HCT116 (cell line): Measurements from ENCODE around the gene SHC4. TPM values are rescaled to one million over a fixed set of nuclear protein-coding genes. Genes with fewer than 3 reads are reported as not detected.

ENCODE experiments used
- ATAC-seq: fragments of 200-7000 bp; cut with Tn5 transposase; 2 replicates; pipeline ENCODE4 v1.9.1; 2020; ENCODE audit warnings: mild to moderate bottlenecking, moderate library complexity
- BruUV-seq: library from RNA; stranded (reverse); fragments of 400-500 nt; replicated peaks from 2 replicates; lab custom pipeline; 2021; lab: Mats Ljungman, UMichigan
- CTCF ChIA-PET: fragments of 300-600 bp; sonication (Branson Sonifier 250); formaldehyde crosslinking; loops from one replicate; lab custom pipeline; 2021; ENCODE audit warnings: antibody characterized with exemption; lab: Charles Lee
- POLR2A ChIA-PET: fragments of 300-600, 350-600 bp; sonication (Branson Sonifier 250); formaldehyde crosslinking; loops from one replicate; lab custom pipeline; 2021; ENCODE audit warnings: antibody characterized with exemption; lab: Charles Lee
- RAD21 ChIA-PET, 2 experiments: fragments of 300-600 bp; sonication (Branson Sonifier 250); formaldehyde crosslinking; loops; one replicate each; lab custom pipeline; 2023; ENCODE audit warnings: low total read pairs in 2 of 2; ENCODE audit not compliant: uncharacterized antibody in 2 of 2, unreplicated experiment in 2 of 2, low non-redundant PET in 1 of 2; lab: Charles Lee
- DNase-seq: peaks from one replicate; pipeline ENCODE4 v3.0.0-alpha.2; 2010; ENCODE audit warnings: low read depth, low spot score
- H2AFZ ChIP-seq: fragments of 200-600 bp; shearing (Covaris generic), sonication (generic); 2 replicates; pipeline ENCODE4 v1.6.1; 2017; ENCODE audit warnings: low read depth, mixed run types, mixed read lengths, antibody characterized with exemption, low read length; ENCODE audit not compliant: poor library complexity, severe bottlenecking
- H3K27ac ChIP-seq: 2 replicates; pipeline ENCODE4 v1.5.1; 2012; ENCODE audit warnings: low read depth, low read length
- H3K27me3 ChIP-seq: fragments of 200-600 bp; sonication (generic); 2 replicates; pipeline ENCODE4 v1.6.1; 2016; ENCODE audit warnings: mixed run types, low read length, mixed read lengths; ENCODE audit not compliant: insufficient read depth
- H3K36me3 ChIP-seq, 2 experiments: fragments of 200-500 bp in 1 of 2; fragments of 200-600 bp in 1 of 2; sonication (Bioruptor generic) in 1 of 2; sonication (generic) in 1 of 2; 2 replicates each; pipeline versions ENCODE4 v1.5.1 to v1.6.1; 2014 to 2016; ENCODE audit warnings: low read length in 2 of 2, inconsistent platforms in 1 of 2, mixed read lengths in 1 of 2, mixed run types in 1 of 2; ENCODE audit not compliant: insufficient read depth in 2 of 2, control insufficient read depth in 1 of 2
- H3K4me1 ChIP-seq, 2 experiments: fragments of 200-600 bp in 1 of 2; sonication (generic) in 1 of 2; 2 replicates each; pipeline versions ENCODE4 v1.5.1 to v1.6.1; 2012 to 2017; ENCODE audit warnings: low read length in 2 of 2, inconsistent platforms in 1 of 2, mild to moderate bottlenecking in 1 of 2, mixed read lengths in 1 of 2, mixed run types in 1 of 2, moderate library complexity in 1 of 2; ENCODE audit not compliant: insufficient read depth in 2 of 2, control insufficient read depth in 1 of 2
- H3K4me2 ChIP-seq: fragments of 200-600 bp; sonication (generic); 2 replicates; pipeline ENCODE4 v1.6.1; 2017; ENCODE audit warnings: mixed run types, low read length, mixed read lengths
- H3K4me3 ChIP-seq, 2 experiments: fragments of 200-600 bp in 1 of 2; sonication (generic) in 1 of 2; replicated peaks in 1 of 2; 2 replicates each; pipeline ENCODE4 v1.5.1; 2011 to 2016; ENCODE audit warnings: low read length in 2 of 2, control low read depth in 1 of 2, low read depth in 1 of 2, mild to moderate bottlenecking in 1 of 2, mixed read lengths in 1 of 2, mixed run types in 1 of 2
- H3K79me2 ChIP-seq: fragments of 200-600 bp; sonication (generic); 2 replicates; pipeline ENCODE4 v1.6.1; 2017; ENCODE audit warnings: mild to moderate bottlenecking, mixed run types, low read length, moderate library complexity, mixed read lengths; ENCODE audit not compliant: insufficient read depth
- H3K9ac ChIP-seq: fragments of 200-600 bp; sonication (generic); 2 replicates; pipeline ENCODE4 v1.6.1; 2016; ENCODE audit warnings: low read length, mixed read lengths
- H3K9me2 ChIP-seq: fragments of 200-600 bp; sonication (generic), shearing (Covaris generic); 2 replicates; pipeline ENCODE4 v1.6.1; 2017; ENCODE audit warnings: mixed run types, mild to moderate bottlenecking, moderate library complexity; ENCODE audit not compliant: insufficient read depth
- H3K9me3 ChIP-seq, 2 experiments: fragments of 200-500 bp in 1 of 2; fragments of 200-600 bp in 1 of 2; sonication (Bioruptor generic) in 1 of 2; sonication (generic) in 1 of 2; 2 replicates each; pipeline ENCODE4 v1.6.1; 2014 to 2017; ENCODE audit warnings: low read length in 2 of 2, mixed read lengths in 2 of 2, inconsistent platforms in 1 of 2, low read depth in 1 of 2, mild to moderate bottlenecking in 1 of 2, mixed run types in 1 of 2, moderate library complexity in 1 of 2; ENCODE audit not compliant: control insufficient read depth in 1 of 2, insufficient read depth in 1 of 2
- H4K20me1 ChIP-seq: fragments of 200-600 bp; sonication (generic), shearing (Covaris generic); 2 replicates; pipeline ENCODE4 v1.6.1; 2017; ENCODE audit warnings: mixed run types, mild to moderate bottlenecking, moderate library complexity; ENCODE audit not compliant: insufficient read depth
- ATF3 ChIP-seq: IDR thresholded peaks from 2 replicates; pipeline ENCODE4 v1.6.1; 2012
- CTCF ChIP-seq, 3 experiments: fragments of 200-600 bp in 1 of 3; sonication (generic) in 1 of 3; IDR thresholded peaks in 2 of 3; conservative IDR thresholded peaks in 1 of 3; 2 replicates each; pipeline ENCODE4 v1.5.1; 2012 to 2017; ENCODE audit warnings: low read depth in 2 of 3, low read length in 2 of 3, antibody characterized with exemption in 1 of 3, borderline replicate concordance in 1 of 3, control low read depth in 1 of 3, mild to moderate bottlenecking in 1 of 3, mixed read lengths in 1 of 3, mixed run types in 1 of 3, moderate library complexity in 1 of 3; ENCODE audit not compliant: insufficient read depth in 1 of 3
- EGR1 ChIP-seq: IDR thresholded peaks from 2 replicates; pipeline ENCODE4 v1.6.1; 2012; ENCODE audit warnings: low read depth
- ELF1 ChIP-seq: IDR thresholded peaks from 2 replicates; pipeline ENCODE4 v1.6.1; 2012; ENCODE audit warnings: low read depth, borderline replicate concordance
- EZH2phosphoT487 ChIP-seq: fragments of 200-600 bp; IDR thresholded peaks from 2 replicates; pipeline ENCODE4 v1.6.1; 2018; ENCODE audit warnings: antibody characterized with exemption, borderline replicate concordance
- JUND ChIP-seq: IDR thresholded peaks from 2 replicates; pipeline ENCODE4 v1.6.1; 2012
- POLR2A ChIP-seq: IDR thresholded peaks from 2 replicates; pipeline ENCODE4 v1.7.0; 2011; ENCODE audit warnings: borderline replicate concordance; ENCODE audit not compliant: insufficient read depth, insufficient read length; ENCODE audit errors: extremely low read depth
- RAD21 ChIP-seq: IDR thresholded peaks from 2 replicates; pipeline ENCODE4 v1.6.1; 2012; ENCODE audit warnings: low read depth, mild to moderate bottlenecking
- SRF ChIP-seq: IDR thresholded peaks from 2 replicates; pipeline ENCODE4 v1.6.1; 2012; ENCODE audit warnings: low read depth
- TCF7L2 ChIP-seq: IDR thresholded peaks from 2 replicates; pipeline ENCODE4 v1.7.0; 2011; ENCODE audit warnings: borderline replicate concordance, inconsistent platforms; ENCODE audit not compliant: insufficient read depth, insufficient read length; ENCODE audit errors: extremely low read depth
- YY1 ChIP-seq: IDR thresholded peaks from 2 replicates; pipeline ENCODE4 v1.6.1; 2011; ENCODE audit warnings: low read length, low read depth, moderate library complexity, mild to moderate bottlenecking; ENCODE audit not compliant: insufficient replicate concordance; ENCODE audit errors: extremely low read depth
- ZFX ChIP-seq: fragments of 450-650 bp; IDR thresholded peaks from 2 replicates; pipeline ENCODE4 v1.6.1; 2017
- ZNF274 ChIP-seq: fragments of 200-500 bp; sonication (Bioruptor generic); IDR thresholded peaks from 2 replicates; pipeline ENCODE4 v1.6.1; 2014; ENCODE audit warnings: mild to moderate bottlenecking, low read depth, low read length, inconsistent platforms
- intact Hi-C: fragments of 100-400 bp; cut with micrococcal nuclease; formaldehyde crosslinking; loops from 2 replicates; pipeline ENCODE4 v1.10.0; 2022
- total RNA-seq: library from RNA; stranded (reverse); gene quantifications from one replicate; pipeline ENCODE4 v1.2.1, GENCODE V29; 2021; ENCODE audit not compliant: unreplicated experiment
- TF ChIP-seq, protein P1 (sequence below): IDR thresholded peaks from 2 replicates; pipeline ENCODE4 v1.6.1; 2012
- TF ChIP-seq, protein P2 (sequence below): IDR thresholded peaks from 2 replicates; pipeline ENCODE4 v1.6.1; 2011; ENCODE audit warnings: mild to moderate bottlenecking, low read length, moderate library complexity; ENCODE audit not compliant: insufficient replicate concordance; ENCODE audit errors: extremely low read depth

SHC4 gene
- total RNA-seq, 1 experiment from 2014 or later: 0.44 TPM

DNA sequence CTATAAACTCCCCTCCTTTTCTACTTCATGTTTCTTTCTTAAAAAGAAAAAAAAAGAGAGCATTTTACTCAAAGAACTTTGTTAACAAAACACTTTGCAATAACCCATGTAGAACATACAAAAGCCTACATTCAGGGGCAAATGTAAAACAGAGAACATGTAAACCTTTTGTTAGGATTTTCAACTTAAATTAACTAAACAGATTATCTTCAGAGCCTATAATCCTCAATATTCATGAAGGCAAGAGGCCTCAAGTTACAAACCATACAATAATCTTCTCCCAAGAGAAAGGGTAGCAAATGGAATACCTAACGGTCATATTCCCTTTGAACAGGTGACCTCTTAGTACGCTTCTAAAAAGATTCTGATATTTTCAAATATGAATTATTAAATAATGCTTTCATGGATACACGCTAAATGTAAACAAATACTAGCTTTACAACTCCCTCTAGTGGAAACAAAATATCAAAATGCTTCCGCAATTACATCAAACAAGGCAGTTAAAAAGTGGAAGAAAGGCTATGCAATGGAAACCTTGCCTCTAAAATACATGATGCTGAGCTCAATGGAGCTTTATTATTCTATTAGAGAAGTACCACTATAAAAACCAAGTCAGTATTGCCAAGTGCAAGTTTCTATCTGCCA is 162.8 kb downstream of the SHC4 start:
- H3K9me3 ChIP-seq: no peaks in the 10 kb centered on the region
- no peak for TF ChIP-seq EGR1
- TF ChIP-seq CTCF (IDR thresholded peaks at IDR 0.05 in 2 of 3, conservative IDR thresholded peaks at IDR 0.05 in 1 of 3; ENCODE audit: borderline replicate concordance in 1 of 3, insufficient read depth in 1 of 3, low read depth in 2 of 3, low read length in 2 of 3): peak; percentile 28 to 56 (median 31); a peak in 4 of 6 replicates
- TF ChIP-seq RAD21: peak; percentile 46
- TF ChIP-seq, all 23 proteins: peak for 2
- no peaks in the 10 kb centered on the region for H4K20me1 ChIP-seq
- intact Hi-C loops: loop anchor here (1.0 kb wide), 1 partner anchor 443 kb away; no protein-coding TSS in a partner anchor
- BruUV-seq: no TSS peak
- ChIA-PET POLR2A (no interaction called here), RAD21 (no interaction called here), CTCF (interaction anchor here (0.6 to 3.0 kb wide), 9 partner anchors 9 to 448 kb away, joined by 3 to 24 read pairs (median 6); partner anchors contain the start of gene CEP152)
- ATAC-seq: no peak
- H3K4me3 ChIP-seq: no peak overlapping the region
- no peak overlapping the region for H3K9ac ChIP-seq
- H3K36me3 ChIP-seq: peaks cover 0 to 15% of the 10 kb centered on the region in 2 experiments; a peak in 2 of 4 replicates
- peaks cover 73% of the 10 kb centered on the region for H3K79me2 ChIP-seq
- no peak overlapping the region for H3K4me2 ChIP-seq
- H2AFZ ChIP-seq: no peak overlapping the region
- H3K27me3 ChIP-seq: no peaks in the 10 kb centered on the region
- H3K9me2 ChIP-seq: no peaks in the 10 kb centered on the region
- no peak overlapping the region for H3K27ac ChIP-seq
- DNase-seq: no peak
- H3K4me1 ChIP-seq: no peaks in the 10 kb centered on the region

GRCh38 chr15:48800245-48800644 is 163.5 kb downstream of the SHC4 start:
- Histone ChIP-seq H4K20me1 (no peaks in the 10 kb centered on the region), H3K79me2 (peaks cover 66% of the 10 kb centered on the region), H3K9me2 (no peaks in the 10 kb centered on the region), H3K9me3 (no peaks in the 10 kb centered on the region), H3K4me1 (no peaks in the 10 kb centered on the region), H3K9ac (no peak overlapping the region), H3K4me3 (no peak overlapping the region), H3K27me3 (no peaks in the 10 kb centered on the region), H2AFZ (no peak overlapping the region), H3K27ac (no peak overlapping the region), H3K36me3 (peaks cover 3 to 15% of the 10 kb centered on the region in 2 experiments; a peak in 3 of 4 replicates), H3K4me2 (no peak overlapping the region)
- POLR2A ChIA-PET: no interaction called here
- RAD21 ChIA-PET: no interaction called here
- ATAC-seq (no peak), DNase-seq (no peak)
- BruUV-seq: no TSS peak
- intact Hi-C loops: no loop called here
- CTCF ChIA-PET: interaction anchor here (0.8 to 2.7 kb wide), 3 partner anchors 394 to 444 kb away, joined by 3 to 6 read pairs (median 6); no protein-coding TSS in a partner anchor
- TF ChIP-seq RAD21 (no peak), ATF3 (no peak), EZH2phosphoT487 (no peak), SRF (no peak), EGR1 (no peak), ELF1 (no peak), POLR2A (no peak), JUND (no peak), ZFX (no peak), YY1 (no peak), TCF7L2 (no peak), ZNF274 (no peak)
- TF ChIP-seq, protein P1, sequence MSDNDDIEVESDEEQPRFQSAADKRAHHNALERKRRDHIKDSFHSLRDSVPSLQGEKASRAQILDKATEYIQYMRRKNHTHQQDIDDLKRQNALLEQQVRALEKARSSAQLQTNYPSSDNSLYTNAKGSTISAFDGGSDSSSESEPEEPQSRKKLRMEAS: no peak
- TF ChIP-seq, protein P2, sequence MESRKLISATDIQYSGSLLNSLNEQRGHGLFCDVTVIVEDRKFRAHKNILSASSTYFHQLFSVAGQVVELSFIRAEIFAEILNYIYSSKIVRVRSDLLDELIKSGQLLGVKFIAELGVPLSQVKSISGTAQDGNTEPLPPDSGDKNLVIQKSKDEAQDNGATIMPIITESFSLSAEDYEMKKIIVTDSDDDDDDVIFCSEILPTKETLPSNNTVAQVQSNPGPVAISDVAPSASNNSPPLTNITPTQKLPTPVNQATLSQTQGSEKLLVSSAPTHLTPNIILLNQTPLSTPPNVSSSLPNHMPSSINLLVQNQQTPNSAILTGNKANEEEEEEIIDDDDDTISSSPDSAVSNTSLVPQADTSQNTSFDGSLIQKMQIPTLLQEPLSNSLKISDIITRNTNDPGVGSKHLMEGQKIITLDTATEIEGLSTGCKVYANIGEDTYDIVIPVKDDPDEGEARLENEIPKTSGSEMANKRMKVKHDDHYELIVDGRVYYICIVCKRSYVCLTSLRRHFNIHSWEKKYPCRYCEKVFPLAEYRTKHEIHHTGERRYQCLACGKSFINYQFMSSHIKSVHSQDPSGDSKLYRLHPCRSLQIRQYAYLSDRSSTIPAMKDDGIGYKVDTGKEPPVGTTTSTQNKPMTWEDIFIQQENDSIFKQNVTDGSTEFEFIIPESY: no peak
